DMS153 (cell line): ENCODE results near the gene SULT1A2.
"Not testable (repeated sequence)": the region's sequence is repeated elsewhere in the genome, so short reads cannot be mapped to it uniquely, and the experiment has no call there.

Source experiments
- DNase-seq: peaks from one replicate; lab custom pipeline; 2025; lab: John Stamatoyannopoulos, UW

Gene SULT1A2

GRCh38 chr16:28609631-28610594, 13.1 kb upstream of the SULT1A2 start, which contains the start of gene SULT1A1:
TSS of gene SULT1A1 (minus strand) at chr16:28610044. CDS start at chr16:28608855, 1,189 bp downstream.
- no peak for DNase-seq

- DNase-seq, result not testable (repeated sequence)
Observed at GRCh38 chr16:28608867-28609596, 12.2 kb upstream of the SULT1A2 start.

- DNase-seq, result not testable (repeated sequence)
Observed at GRCh38 chr16:28608496-28608808, 11.6 kb upstream of the SULT1A2 start.

GRCh38 chr16:28607681-28608495, 11.0 kb upstream of the SULT1A2 start:
- not testable (repeated sequence) for DNase-seq

- DNase-seq, result no peak
Observed at GRCh38 chr16:28607116-28607623, 10.3 kb upstream of the SULT1A2 start.

- DNase-seq, result no peak
Observed at GRCh38 chr16:28606291-28607115, 9.7 kb upstream of the SULT1A2 start.

- DNase-seq, result no peak
Observed at GRCh38 chr16:28604186-28604565, 7.3 kb upstream of the SULT1A2 start.

GRCh38 chr16:28603381-28604185, 6.7 kb upstream of the SULT1A2 start:
- no peak for DNase-seq

GRCh38 chr16:28602529-28602928, 5.7 kb upstream of the SULT1A2 start:
- DNase-seq, result no peak

- not testable (repeated sequence) for DNase-seq
Observed at GRCh38 chr16:28602062-28602461, 5.2 kb upstream of the SULT1A2 start.

GRCh38 chr16:28601589-28601988, 4.7 kb upstream of the SULT1A2 start:
- DNase-seq, result not testable (repeated sequence)

- not testable (repeated sequence) for DNase-seq
Observed at GRCh38 chr16:28600965-28601364, 4.1 kb upstream of the SULT1A2 start.

- DNase-seq, result not testable (repeated sequence)
Observed at GRCh38 chr16:28599377-28600285, 2.8 kb upstream of the SULT1A2 start.

- DNase-seq, result no peak
Observed at GRCh38 chr16:28597692-28598261, 927 bp upstream of the SULT1A2 start.

- no peak for DNase-seq
Observed at GRCh38 chr16:28596115-28596630, 677 bp downstream of the SULT1A2 start.

- DNase-seq, result not testable (repeated sequence)
Observed at GRCh38 chr16:28595451-28595850, 1.4 kb downstream of the SULT1A2 start.

- no peak for DNase-seq
Observed at GRCh38 chr16:28592979-28593553, 3.8 kb downstream of the SULT1A2 start.

GRCh38 chr16:28592511-28592910, 4.3 kb downstream of the SULT1A2 start:
- DNase-seq, result no peak
